ENCODE measurements around the gene SNCA. TPM values are rescaled to one million over a fixed set of nuclear protein-coding genes. Genes with fewer than 3 reads are reported as not detected.

Gene SNCA
- 10 to 100 TPM in 1 of 2 donors, 1 to 10 TPM in 1; 6.2 to 19.8 TPM for total RNA-seq

DNA sequence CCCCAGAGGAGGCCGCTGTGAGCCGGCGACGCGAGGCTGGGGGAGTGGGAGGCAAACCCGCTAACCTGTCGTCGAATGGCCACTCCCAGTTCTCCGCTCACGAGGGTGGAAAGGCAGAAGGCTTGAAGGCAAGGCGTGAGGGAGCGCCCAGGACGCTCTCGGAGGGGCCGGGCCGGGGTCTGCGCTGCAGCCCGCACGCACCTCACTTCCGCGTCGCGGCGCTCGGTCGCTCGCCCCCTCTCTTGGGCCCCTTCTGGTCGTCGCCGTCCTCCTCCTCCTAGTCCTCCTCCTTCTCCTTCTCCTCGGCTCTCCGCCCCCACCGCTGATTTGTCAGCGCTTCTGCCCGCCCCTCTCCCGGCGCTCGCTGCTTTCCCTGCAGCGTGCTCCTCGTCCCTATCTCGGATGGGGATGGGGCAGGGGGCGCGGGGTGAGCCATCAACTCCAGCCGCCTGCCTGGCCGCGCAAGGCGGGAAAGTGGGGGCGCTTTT, at the start of gene SNCA:
Gene SNCA, minus strand, starts transcription at position 265 of the 488 bp plus-strand sequence. CDS start 1,494 bp downstream, outside the sequence.
- Mint-ChIP-seq H3K27ac (peak within 1 kb of the TSS in 1 of 2 donors; percentile 56), H3K36me3 (peaks cover 4% of the 10 kb centered on the region), H3K27me3 (peaks cover 28 to 71% of the 10 kb centered on the region in 2 donors), H3K9me3 (no peaks in the 10 kb centered on the region), H3K4me3 (peak within 1 kb of the TSS; percentile 76), H3K4me1 (ENCODE audit: low read depth in 2 of 2) (peaks cover 11 to 27% of the 10 kb centered on the region in 2 donors)
- ATAC-seq (peak; percentile 69 to 86), DNase-seq (ENCODE audit: low spot score) (peak; percentile 64)

- Mint-ChIP-seq H3K9me3 (no peaks in the 10 kb centered on the region), H3K36me3 (no peaks in the 10 kb centered on the region), H3K27ac (no peak overlapping the region), H3K4me3 (no peak overlapping the region), H3K4me1 (ENCODE audit: low read depth in 2 of 2) (peaks cover 0 to 9% of the 10 kb centered on the region in 2 donors), H3K27me3 (peaks cover 0 to 8% of the 10 kb centered on the region in 2 donors)
- DNase-seq (ENCODE audit: low spot score) = no peak
- no peak for ATAC-seq
Observed at GRCh38 chr4:89879215-89879614, 42.3 kb upstream of the SNCA start.

DNA sequence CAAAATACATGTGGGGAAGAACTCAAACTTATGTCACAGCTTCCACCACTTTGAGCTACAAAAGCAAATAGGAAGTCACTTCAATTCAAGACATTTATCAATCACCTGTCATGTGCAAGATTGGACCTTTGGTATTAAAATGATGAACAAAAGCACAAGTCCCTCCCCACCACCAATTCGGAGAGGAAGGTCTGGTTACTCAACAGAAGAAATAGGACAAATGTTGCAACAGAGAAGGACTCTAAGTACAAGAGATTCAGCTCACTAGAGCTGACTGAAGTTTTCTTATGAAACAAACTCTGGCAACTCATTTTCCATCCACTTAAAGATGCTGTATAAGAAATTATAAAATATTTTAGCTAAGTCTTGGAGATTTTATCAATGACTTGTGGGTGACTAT, 41.6 kb upstream of the SNCA start:
- Mint-ChIP-seq H3K9me3 (no peaks in the 10 kb centered on the region), H3K4me1 (ENCODE audit: low read depth in 2 of 2) (peaks cover 0 to 9% of the 10 kb centered on the region in 2 donors), H3K4me3 (no peak overlapping the region), H3K36me3 (no peaks in the 10 kb centered on the region), H3K27ac (no peak overlapping the region), H3K27me3 (peaks cover 0 to 8% of the 10 kb centered on the region in 2 donors)
- no peak for ATAC-seq
- DNase-seq (ENCODE audit: low spot score) = no peak

- H3K27ac Mint-ChIP-seq = no peak overlapping the region
- H3K27me3 Mint-ChIP-seq = peaks cover 0 to 8% of the 10 kb centered on the region in 2 donors
- H3K4me3 Mint-ChIP-seq = no peak overlapping the region
- no peaks in the 10 kb centered on the region for H3K9me3 Mint-ChIP-seq
- ATAC-seq = no peak
- peaks cover 0 to 9% of the 10 kb centered on the region in 2 donors for H3K4me1 Mint-ChIP-seq (ENCODE audit: low read depth in 2 of 2)
- no peaks in the 10 kb centered on the region for H3K36me3 Mint-ChIP-seq
- DNase-seq (ENCODE audit: low spot score) = no peak
Observed at GRCh38 chr4:89876548-89876947, 39.6 kb upstream of the SNCA start.

- peaks cover 5% of the 10 kb centered on the region in 2 donors for H3K27me3 Mint-ChIP-seq
- H3K27ac Mint-ChIP-seq = no peak overlapping the region
Observed at GRCh38 chr4:89871211-89871610, 34.2 kb upstream of the SNCA start.

DNA sequence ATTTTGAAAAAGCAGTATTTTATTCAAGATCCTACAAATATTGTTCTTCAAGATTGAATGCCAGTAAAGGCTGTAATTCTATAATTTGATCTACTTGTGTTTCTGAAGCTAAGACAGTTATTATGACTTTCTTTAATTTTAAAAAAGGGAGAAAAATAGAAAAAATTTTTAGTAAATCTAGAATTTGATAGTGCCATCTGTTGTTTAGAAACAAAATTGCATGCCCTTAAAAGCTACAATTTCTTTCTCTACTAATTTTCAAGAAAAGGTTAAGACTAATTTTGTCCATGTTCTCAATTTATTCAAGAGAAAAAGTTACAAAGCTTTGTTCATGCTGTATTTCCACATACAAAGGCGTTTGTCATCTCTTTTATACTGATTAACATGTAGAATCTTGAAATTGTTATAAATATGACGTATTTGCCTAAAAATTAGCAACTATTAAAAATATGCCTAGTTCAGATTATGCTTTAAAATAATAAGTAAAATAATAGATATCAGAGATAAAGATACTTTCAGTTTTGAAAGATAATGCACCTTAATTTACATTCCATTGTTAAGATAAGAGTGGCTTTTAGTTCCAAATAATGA, 32.1 kb upstream of the SNCA start:
- no peak for ATAC-seq
- Mint-ChIP-seq H3K36me3 (no peaks in the 10 kb centered on the region), H3K4me3 (no peak overlapping the region), H3K27me3 (peaks cover 6 to 9% of the 10 kb centered on the region in 2 donors), H3K9me3 (peaks cover 3% of the 10 kb centered on the region), H3K4me1 (ENCODE audit: low read depth in 2 of 2) (no peaks in the 10 kb centered on the region), H3K27ac (no peak overlapping the region)
- DNase-seq (ENCODE audit: low spot score) = no peak

More at GRCh38 chr4:89871211-89871610, 34.2 kb upstream of the SNCA start:
- ATAC-seq = no peak
- DNase-seq (ENCODE audit: low spot score) = no peak
- Mint-ChIP-seq H3K36me3 (no peaks in the 10 kb centered on the region), H3K9me3 (no peaks in the 10 kb centered on the region), H3K4me3 (no peak overlapping the region), H3K4me1 (ENCODE audit: low read depth in 2 of 2) (peaks cover 0 to 5% of the 10 kb centered on the region in 2 donors)

DNA sequence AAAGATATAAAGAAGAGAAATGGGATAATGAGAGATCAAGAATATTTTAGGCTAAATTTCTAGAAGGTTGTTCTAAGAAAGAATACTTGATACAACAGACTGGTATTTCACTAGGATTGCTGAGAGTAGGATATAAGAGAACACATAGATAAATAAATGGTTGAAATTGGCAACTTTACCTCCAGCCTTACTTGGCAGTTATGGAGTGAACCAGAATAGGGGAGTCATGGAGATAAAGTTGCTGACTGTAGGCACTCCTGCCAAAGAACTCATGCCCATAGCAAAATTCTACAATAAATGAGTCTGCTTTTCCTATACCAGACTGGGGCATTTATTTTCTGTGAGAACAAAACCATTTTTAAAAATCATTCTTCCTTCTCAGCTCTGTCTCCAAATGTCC, 31.3 kb upstream of the SNCA start:
- Mint-ChIP-seq H3K4me3 (no peak overlapping the region), H3K4me1 (ENCODE audit: low read depth in 2 of 2) (no peaks in the 10 kb centered on the region), H3K27ac (no peak overlapping the region), H3K27me3 (peaks cover 6 to 10% of the 10 kb centered on the region in 2 donors), H3K36me3 (no peaks in the 10 kb centered on the region), H3K9me3 (peaks cover 3% of the 10 kb centered on the region)
- ATAC-seq = no peak
- no peak for DNase-seq (ENCODE audit: low spot score)

DNA sequence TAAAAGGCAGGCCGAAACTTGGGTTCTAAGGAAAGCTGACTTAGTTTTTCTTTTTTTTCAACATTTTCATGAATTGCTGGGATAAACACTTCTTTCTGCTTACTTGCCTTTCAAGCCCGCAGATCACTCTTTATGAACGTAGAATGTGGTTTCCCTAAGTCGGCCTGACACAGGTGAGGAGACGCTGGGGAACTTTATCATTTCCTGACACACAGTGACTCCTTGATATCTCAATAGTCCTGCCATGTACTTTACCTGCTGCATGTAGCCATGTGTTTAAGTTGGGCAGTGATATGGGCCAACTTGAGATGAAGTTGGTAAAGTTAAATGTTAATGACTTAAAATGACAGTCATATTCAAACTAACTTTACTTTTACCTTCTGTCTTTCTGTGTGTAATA, 26.6 kb upstream of the SNCA start:
- Mint-ChIP-seq H3K27me3 (peaks cover 16 to 20% of the 10 kb centered on the region in 2 donors), H3K36me3 (no peaks in the 10 kb centered on the region), H3K27ac (no peak overlapping the region), H3K4me1 (ENCODE audit: low read depth in 2 of 2) (no peaks in the 10 kb centered on the region), H3K9me3 (peaks cover 3% of the 10 kb centered on the region), H3K4me3 (no peak overlapping the region)
- no peak for DNase-seq (ENCODE audit: low spot score)
- ATAC-seq = no peak

DNA sequence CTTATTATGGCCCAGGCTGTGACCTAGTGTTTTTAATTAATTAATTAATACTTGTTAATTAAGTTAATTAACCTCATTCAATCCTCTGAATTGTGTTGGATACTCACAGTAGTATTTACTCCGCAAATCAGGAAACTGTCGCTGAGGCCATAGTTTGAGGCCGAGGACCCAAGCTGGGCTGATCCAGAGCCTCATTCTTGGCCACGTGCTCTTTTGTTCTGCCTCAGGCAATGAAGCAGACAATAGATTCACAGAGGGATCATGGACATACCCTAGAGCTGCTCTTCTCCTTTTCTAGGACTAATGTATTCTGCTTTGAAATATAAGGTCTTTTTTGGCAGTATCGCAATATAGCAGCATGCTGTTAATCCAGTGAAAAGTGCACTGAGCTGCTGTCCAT, 24.0 kb upstream of the SNCA start:
- DNase-seq (ENCODE audit: low spot score) = no peak
- Mint-ChIP-seq H3K9me3 (peaks cover 1% of the 10 kb centered on the region), H3K4me3 (no peak overlapping the region), H3K4me1 (ENCODE audit: low read depth in 2 of 2) (no peaks in the 10 kb centered on the region), H3K27me3 (peaks cover 9 to 17% of the 10 kb centered on the region in 2 donors), H3K27ac (no peak overlapping the region), H3K36me3 (no peaks in the 10 kb centered on the region)
- ATAC-seq = no peak

DNA sequence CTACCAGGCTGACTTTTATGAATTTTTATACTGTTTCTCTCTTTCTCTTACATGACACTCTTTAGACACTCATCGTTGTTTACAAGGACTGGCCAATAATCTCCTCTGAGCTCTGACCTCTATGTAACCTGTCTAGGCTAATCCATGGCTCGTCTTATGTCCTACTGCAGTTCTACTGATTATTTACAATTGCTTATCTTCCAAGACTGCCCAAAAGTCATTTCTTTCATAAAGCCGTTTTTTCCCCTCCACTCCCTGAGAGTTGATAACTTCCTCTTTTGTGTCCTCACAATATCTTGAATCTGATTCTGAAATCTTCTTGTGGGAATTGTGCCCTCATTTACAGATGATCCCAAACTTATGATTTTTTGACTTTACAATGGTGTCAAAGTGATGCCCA, 18.3 kb upstream of the SNCA start:
- H3K4me3 Mint-ChIP-seq = no peak overlapping the region
- peaks cover 6% of the 10 kb centered on the region for H3K9me3 Mint-ChIP-seq
- ATAC-seq = no peak
- H3K27ac Mint-ChIP-seq = no peak overlapping the region
- DNase-seq (ENCODE audit: low spot score) = no peak
- no peaks in the 10 kb centered on the region for H3K36me3 Mint-ChIP-seq
- peaks cover 7 to 13% of the 10 kb centered on the region in 2 donors for H3K27me3 Mint-ChIP-seq
- no peaks in the 10 kb centered on the region for H3K4me1 Mint-ChIP-seq (ENCODE audit: low read depth in 2 of 2)

- Mint-ChIP-seq H3K4me1 (ENCODE audit: low read depth in 2 of 2) (no peaks in the 10 kb centered on the region), H3K27me3 (peaks cover 0 to 4% of the 10 kb centered on the region in 2 donors), H3K27ac (no peak overlapping the region), H3K4me3 (no peak overlapping the region), H3K9me3 (peaks cover 8% of the 10 kb centered on the region), H3K36me3 (no peaks in the 10 kb centered on the region)
- ATAC-seq (no peak), DNase-seq (ENCODE audit: low spot score) (no peak)
Observed at GRCh38 chr4:89847571-89848325, 10.8 kb upstream of the SNCA start.

- no peak overlapping the region for H3K27ac Mint-ChIP-seq
- peaks cover 28 to 60% of the 10 kb centered on the region in 2 donors for H3K27me3 Mint-ChIP-seq
- no peak overlapping the region for H3K4me3 Mint-ChIP-seq
- H3K9me3 Mint-ChIP-seq = no peaks in the 10 kb centered on the region
- no peak for DNase-seq (ENCODE audit: low spot score)
- H3K36me3 Mint-ChIP-seq = peaks cover 4% of the 10 kb centered on the region
- ATAC-seq = no peak
- H3K4me1 Mint-ChIP-seq (ENCODE audit: low read depth in 2 of 2) = peaks cover 11 to 24% of the 10 kb centered on the region in 2 donors
Observed at GRCh38 chr4:89839558-89839957, 2.6 kb upstream of the SNCA start.

GRCh38 chr4:89837993-89838390, 1.0 kb upstream of the SNCA start:
- H3K4me1 Mint-ChIP-seq (ENCODE audit: low read depth in 2 of 2) = peaks cover 11 to 27% of the 10 kb centered on the region in 2 donors
- H3K27me3 Mint-ChIP-seq = peaks cover 28 to 71% of the 10 kb centered on the region in 2 donors
- no peaks in the 10 kb centered on the region for H3K9me3 Mint-ChIP-seq
- DNase-seq (ENCODE audit: low spot score) (no peak), ATAC-seq (no peak)
- H3K27ac Mint-ChIP-seq = peak overlapping the region in 1 of 2 donors; percentile 56
- H3K36me3 Mint-ChIP-seq = peaks cover 4% of the 10 kb centered on the region
- peak overlapping the region; percentile 75 for H3K4me3 Mint-ChIP-seq

DNA sequence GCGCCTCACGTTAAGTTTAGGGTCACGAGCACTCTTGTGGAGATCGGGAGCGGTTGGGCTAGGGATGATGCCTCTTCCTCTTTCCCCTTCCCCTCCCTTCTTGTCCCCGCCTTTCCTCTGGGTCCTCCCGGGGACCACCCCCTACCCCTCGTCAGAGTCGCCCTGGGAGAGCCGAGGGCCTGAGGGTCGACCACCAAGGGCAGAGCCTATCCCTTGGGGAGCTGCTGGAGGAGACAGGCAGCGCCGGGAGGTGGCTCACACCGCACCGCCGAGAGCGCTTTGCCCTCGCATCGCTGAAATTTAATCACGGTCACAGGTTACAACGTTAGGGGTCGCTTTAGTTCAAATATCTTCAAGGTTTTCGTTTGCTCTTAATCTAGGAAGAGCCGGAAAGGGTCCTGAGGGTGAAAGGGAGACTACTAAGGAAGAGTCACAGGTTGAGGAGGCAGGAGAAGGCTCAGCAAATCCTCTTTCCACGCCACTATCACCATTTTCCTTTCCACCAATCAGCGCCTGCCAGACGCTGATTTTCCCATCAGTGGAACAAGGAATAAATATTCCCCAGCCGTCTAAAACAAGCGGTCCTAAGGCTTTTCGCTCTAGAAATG, 528 bp upstream of the SNCA start:
- no peak for DNase-seq (ENCODE audit: low spot score)

More for the DNA sequence above, 528 bp upstream of the SNCA start:
- Mint-ChIP-seq H3K36me3 (peaks cover 4% of the 10 kb centered on the region), H3K4me3 (peak overlapping the region; percentile 75), H3K27me3 (peaks cover 28 to 71% of the 10 kb centered on the region in 2 donors), H3K9me3 (no peaks in the 10 kb centered on the region), H3K27ac (peak overlapping the region in 1 of 2 donors; percentile 56), H3K4me1 (ENCODE audit: low read depth in 2 of 2) (peaks cover 11 to 27% of the 10 kb centered on the region in 2 donors)
- ATAC-seq = peak; percentile 57 to 75
